ENCODE data around the gene MAPKBP1. TPM values are rescaled to one million over a fixed set of nuclear protein-coding genes. Genes with fewer than 3 reads are reported as not detected.
A peak's percentile ranks its signal among the peaks of the same experiment; 100 is the strongest.

The MAPKBP1 gene
- total and polyA plus RNA-seq, 9 of the 15 experiments (the other 6 are each of a cell fraction or from before 2014, with no cell fraction given) = 0.15 to 9.5 (median 4.5) TPM

GRCh38 chr15:41773729-41774061 lies 589 bp upstream of the MAPKBP1 start (continued):
- TF ChIP-seq, protein P1, sequence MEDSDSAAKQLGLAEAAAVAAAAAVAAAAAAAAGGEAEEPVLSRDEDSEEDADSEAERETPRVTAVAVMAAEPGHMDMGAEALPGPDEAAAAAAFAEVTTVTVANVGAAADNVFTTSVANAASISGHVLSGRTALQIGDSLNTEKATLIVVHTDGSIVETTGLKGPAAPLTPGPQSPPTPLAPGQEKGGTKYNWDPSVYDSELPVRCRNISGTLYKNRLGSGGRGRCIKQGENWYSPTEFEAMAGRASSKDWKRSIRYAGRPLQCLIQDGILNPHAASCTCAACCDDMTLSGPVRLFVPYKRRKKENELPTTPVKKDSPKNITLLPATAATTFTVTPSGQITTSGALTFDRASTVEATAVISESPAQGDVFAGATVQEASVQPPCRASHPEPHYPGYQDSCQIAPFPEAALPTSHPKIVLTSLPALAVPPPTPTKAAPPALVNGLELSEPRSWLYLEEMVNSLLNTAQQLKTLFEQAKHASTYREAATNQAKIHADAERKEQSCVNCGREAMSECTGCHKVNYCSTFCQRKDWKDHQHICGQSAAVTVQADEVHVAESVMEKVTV (CRISPR knock-in tag; IDR thresholded peaks at IDR 0.05) = 0 out of 2 replicates have a peak, but pooled peaks have one; percentile 27
- TF ChIP-seq SMARCA4 (IDR thresholded peaks at IDR 0.05) = no peak

DNA sequence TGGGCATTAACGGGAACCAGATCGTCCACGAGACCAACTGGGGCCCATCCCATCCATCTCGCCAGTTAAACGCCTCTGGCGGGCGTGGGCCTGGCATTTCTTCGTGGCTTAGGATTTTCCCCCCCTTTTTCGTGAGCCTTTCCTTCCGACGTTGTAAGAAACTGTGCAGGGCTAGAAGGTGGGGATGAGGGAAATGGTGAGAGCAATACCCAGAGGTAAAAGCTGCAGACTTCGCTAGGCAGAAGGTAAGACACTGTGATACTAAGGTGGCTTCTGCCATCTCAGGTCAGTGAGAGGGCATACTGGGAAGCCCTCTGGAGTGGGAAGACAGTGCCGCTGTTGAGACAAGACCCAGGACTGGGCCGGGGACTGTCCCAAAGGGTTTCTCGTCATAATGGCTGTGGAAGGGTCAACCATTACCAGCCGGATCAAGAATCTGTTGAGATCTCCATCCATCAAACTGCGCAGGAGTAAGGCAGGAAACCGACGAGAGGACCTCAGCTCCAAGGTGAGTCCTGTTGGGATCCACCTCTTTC lies 666 bp downstream of the MAPKBP1 start:
- DNase-seq (ENCODE audit: extremely low read depth in 1 of 4, low spot score in 3 of 4) = no peak
- TF ChIP-seq ZNF165 (CRISPR knock-in tag; IDR thresholded peaks at IDR 0.05; ENCODE audit: borderline replicate concordance) = no peak
- no peak for TF ChIP-seq SIN3A (IDR thresholded peaks at IDR 0.05; ENCODE audit: borderline replicate concordance in 2 of 2, control insufficient read depth in 1 of 2, low read depth in 2 of 2, low read length in 2 of 2)
- TF ChIP-seq KAT8 (IDR thresholded peaks at IDR 0.05; ENCODE audit: low read depth) = no peak
- no peak for TF ChIP-seq ZNF592 (IDR thresholded peaks at IDR 0.05)
- TF ChIP-seq FOXP1 (CRISPR knock-in tag; IDR thresholded peaks at IDR 0.05) = no peak
- no peak for TF ChIP-seq ASH1L (IDR thresholded peaks at IDR 0.05; ENCODE audit: borderline replicate concordance, low read depth, partially characterized antibody)
- TF ChIP-seq ARID3A (IDR thresholded peaks at IDR 0.05; ENCODE audit: borderline replicate concordance, low read depth, low read length) = no peak
- TF ChIP-seq ZNF583 (CRISPR knock-in tag; IDR thresholded peaks at IDR 0.05) = no peak
- no peak for TF ChIP-seq MAFK (IDR thresholded peaks at IDR 0.05; ENCODE audit: low read length)
- TF ChIP-seq ZEB2 (IDR thresholded peaks at IDR 0.05) = no peak
- TF ChIP-seq ZBTB17 (CRISPR knock-in tag; IDR thresholded peaks at IDR 0.05) = no peak
- no peak for TF ChIP-seq BHLHE40 (IDR thresholded peaks at IDR 0.05; ENCODE audit: low read length)

More for the DNA sequence above, 666 bp downstream of the MAPKBP1 start:
- Histone ChIP-seq H3K27me3 (ENCODE audit: control insufficient read depth in 2 of 2, insufficient read depth in 2 of 2, low read length in 2 of 2) (no peaks in the 10 kb centered on the region; a peak in 1 of 5 replicates), H3K4me1 (replicated peaks in 1 of 2; ENCODE audit: control insufficient read depth in 2 of 2, insufficient read depth in 2 of 2, low read length in 2 of 2) (peaks cover 12 to 31% of the 10 kb centered on the region in 2 experiments), H4K20me1 (replicated peaks; ENCODE audit: control insufficient read depth, insufficient read depth, low read length) (no peaks in the 10 kb centered on the region; the same call in 1 of the 2 replicates), H3K4me2 (ENCODE audit: insufficient read depth, low read length) (peak overlapping the region; percentile 80), H3K27ac (ENCODE audit: extremely low read depth, low read depth, low read length) (peak overlapping the region; percentile 70), H2AFZ (ENCODE audit: low read depth, low read length) (peak overlapping the region; percentile 76), H3K9me3 (replicated peaks; ENCODE audit: control insufficient read depth, insufficient read depth, low read depth, low read length) (no peaks in the 10 kb centered on the region), H3K4me3 (peak overlapping the region; percentile 54), H3K9me1 (ENCODE audit: control insufficient read depth, insufficient read depth, low read length) (no peaks in the 10 kb centered on the region), H3K79me2 (ENCODE audit: control insufficient read depth, insufficient read depth, low read length) (peaks cover 9% of the 10 kb centered on the region), H3K9ac (ENCODE audit: insufficient read depth in 1 of 2, low read depth in 2 of 2, low read length in 2 of 2) (peak overlapping the region; percentile 70 to 93), H3K36me3 (ENCODE audit: control insufficient read depth, insufficient read depth, low read length) (peaks cover 5% of the 10 kb centered on the region; the same call in 1 of the 3 replicates)
- POLR2A ChIA-PET = interaction anchor here (1.0 to 2.5 kb wide), 10 partner anchors 8 to 43 kb away, joined by 3 to 15 read pairs (median 6); no protein-coding TSS in a partner anchor
- ATAC-seq (no peak; the same call in 2 of the 3 replicates), FAIRE-seq (no peak)
- intact Hi-C loops (cut with micrococcal nuclease) (loop anchor here (5.0 kb wide), 1 partner anchor 218 kb away; the partner anchor contains the start of gene TYRO3), in situ Hi-C loops (cut with MboI) (loop anchor here (5.0 kb wide), 1 partner anchor 37 kb away; no protein-coding TSS in a partner anchor)
- BruUV-seq (replicated peaks) = no TSS peak
- WGBS (ENCODE audit: insufficient coverage, low coverage, missing lambda C conversion rate) = 22% methylated on average over 19 of the region's 19 CpGs
- CTCF ChIA-PET (ENCODE audit: low intra/inter-chr PET ratio) = interaction anchor here (5.6 kb wide), 1 partner anchor 36 kb away, joined by 98 read pairs; no protein-coding TSS in a partner anchor

Data from K562 (cell line).